Measurements from ENCODE around the gene BAG3. TPM values are rescaled to one million over a fixed set of nuclear protein-coding genes. Genes with fewer than 3 reads are reported as not detected.

BAG3 gene
- total RNA-seq, 2 experiments from 2014 or later = 13.4 to 14.3 TPM

GRCh38 chr10:119609516-119609915 is 41.7 kb upstream of the BAG3 start:
- intact Hi-C loops (cut with micrococcal nuclease) = no loop called here
- H3K36me3 Mint-ChIP-seq (ENCODE audit: low read depth) = no peaks in the 10 kb centered on the region
- ChIA-PET CTCF (interaction anchor here (2.6 kb wide), 1 partner anchor 44 kb away, joined by 11 read pairs; no protein-coding TSS in a partner anchor), POLR2A (no interaction called here)
- no peaks in the 10 kb centered on the region for H3K4me1 Mint-ChIP-seq (ENCODE audit: low read depth)
- no peak overlapping the region for H3K27ac Mint-ChIP-seq
- H3K4me3 Mint-ChIP-seq = no peak overlapping the region
- H3K9me3 Mint-ChIP-seq = peaks cover 2% of the 10 kb centered on the region
- DNase-seq (no peak), ATAC-seq (no peak)
- peaks cover 1% of the 10 kb centered on the region for H3K27me3 Mint-ChIP-seq
- TF ChIP-seq CTCF (IDR thresholded peaks at IDR 0.05) = no peak

DNA sequence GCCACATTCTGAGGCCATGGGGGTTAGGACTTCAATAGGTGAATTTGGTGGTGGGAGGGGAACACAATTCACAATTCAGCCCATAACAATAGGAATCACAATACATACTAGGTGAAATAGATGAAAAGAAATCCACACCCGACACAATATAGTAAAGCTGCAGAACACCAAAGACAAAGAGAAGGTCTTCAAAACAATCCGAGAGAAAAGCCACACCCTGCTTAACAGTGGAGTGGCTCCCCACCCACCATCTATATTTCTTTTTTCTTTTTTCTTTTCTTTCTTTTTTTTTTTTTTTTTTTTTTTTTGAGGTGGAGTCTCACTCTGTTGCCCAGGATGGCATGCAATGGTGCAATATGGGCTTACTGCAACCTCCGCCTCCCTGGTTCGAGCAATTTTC is 39.7 kb upstream of the BAG3 start:
- POLR2A ChIA-PET = no interaction called here
- DNase-seq = no peak

GRCh38 chr10:119613741-119614140 is 37.4 kb upstream of the BAG3 start:
- TF ChIP-seq CTCF (IDR thresholded peaks at IDR 0.05) = no peak
- peaks cover 1% of the 10 kb centered on the region for H3K27me3 Mint-ChIP-seq
- peaks cover 2% of the 10 kb centered on the region for H3K9me3 Mint-ChIP-seq
- ATAC-seq (no peak), DNase-seq (no peak)
- ChIA-PET POLR2A (interaction anchor here (1.1 to 1.2 kb wide), 2 partner anchors 14 to 80 kb away, joined by 3 to 7 read pairs; no protein-coding TSS in a partner anchor), CTCF (interaction anchor here (1.5 to 2.1 kb wide), 2 partner anchors 30 to 73 kb away, joined by 4 to 6 read pairs; no protein-coding TSS in a partner anchor)
- intact Hi-C loops (cut with micrococcal nuclease) = no loop called here
- no peak overlapping the region for H3K27ac Mint-ChIP-seq
- H3K4me3 Mint-ChIP-seq = no peak overlapping the region
- no peaks in the 10 kb centered on the region for H3K4me1 Mint-ChIP-seq (ENCODE audit: low read depth)
- no peaks in the 10 kb centered on the region for H3K36me3 Mint-ChIP-seq (ENCODE audit: low read depth)

More for the DNA sequence above, 39.7 kb upstream of the BAG3 start:
- Mint-ChIP-seq H3K27me3 (peaks cover 1% of the 10 kb centered on the region), H3K4me3 (no peak overlapping the region), H3K4me1 (ENCODE audit: low read depth) (no peaks in the 10 kb centered on the region), H3K27ac (no peak overlapping the region), H3K9me3 (peaks cover 2% of the 10 kb centered on the region), H3K36me3 (ENCODE audit: low read depth) (no peaks in the 10 kb centered on the region)
- TF ChIP-seq CTCF (IDR thresholded peaks at IDR 0.05) = no peak
- intact Hi-C loops (cut with micrococcal nuclease) = no loop called here
- CTCF ChIA-PET = interaction anchor here (2.4 kb wide), 1 partner anchor 9 kb away, joined by 6 read pairs; no protein-coding TSS in a partner anchor
- ATAC-seq = no peak

DNA sequence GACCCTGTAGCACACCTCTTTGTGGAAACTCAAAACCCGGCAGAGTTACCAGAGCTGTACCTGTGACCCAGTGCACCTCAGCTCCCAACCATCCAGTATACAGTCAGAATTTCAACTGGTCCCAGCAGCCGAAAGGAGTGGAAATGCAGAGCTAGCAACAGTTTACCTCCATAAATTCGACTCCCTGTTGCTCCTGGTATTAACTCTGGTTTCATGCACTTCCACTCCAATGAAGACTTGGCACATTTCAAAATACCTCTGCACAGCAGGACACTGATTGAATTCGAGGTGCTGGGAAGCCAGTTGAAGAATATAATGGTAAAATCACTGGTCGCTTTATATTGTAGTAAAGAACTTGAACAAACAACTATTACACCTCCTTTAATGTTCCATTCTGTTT is 36.5 kb upstream of the BAG3 start:
- DNase-seq (no peak), ATAC-seq (no peak)
- Mint-ChIP-seq H3K9me3 (peaks cover 2% of the 10 kb centered on the region), H3K27ac (no peak overlapping the region), H3K4me3 (no peak overlapping the region), H3K36me3 (ENCODE audit: low read depth) (no peaks in the 10 kb centered on the region), H3K27me3 (peaks cover 1% of the 10 kb centered on the region), H3K4me1 (ENCODE audit: low read depth) (no peaks in the 10 kb centered on the region)
- POLR2A ChIA-PET = interaction anchor here (1.2 kb wide), 1 partner anchor 13 kb away, joined by 7 read pairs; no protein-coding TSS in a partner anchor
- CTCF ChIA-PET = interaction anchor here (1.5 to 2.1 kb wide), 2 partner anchors 29 to 72 kb away, joined by 4 to 6 read pairs; no protein-coding TSS in a partner anchor
- TF ChIP-seq CTCF (IDR thresholded peaks at IDR 0.05) = no peak
- intact Hi-C loops (cut with micrococcal nuclease) = no loop called here

GRCh38 chr10:119616882-119617570 is 34.2 kb upstream of the BAG3 start:
- Mint-ChIP-seq H3K9me3 (no peaks in the 10 kb centered on the region), H3K36me3 (ENCODE audit: low read depth) (no peaks in the 10 kb centered on the region), H3K27ac (no peak overlapping the region), H3K4me1 (ENCODE audit: low read depth) (peaks cover 8% of the 10 kb centered on the region), H3K27me3 (no peaks in the 10 kb centered on the region), H3K4me3 (no peak overlapping the region)
- peak; percentile 17 for DNase-seq
- intact Hi-C loops (cut with micrococcal nuclease) = no loop called here
- ATAC-seq = no peak
- CTCF ChIA-PET = interaction anchor here (1.0 to 2.1 kb wide), 4 partner anchors 11 to 133 kb away, joined by 3 to 5 read pairs (median 4); no protein-coding TSS in a partner anchor
- no peak for TF ChIP-seq CTCF (IDR thresholded peaks at IDR 0.05)
- POLR2A ChIA-PET = no interaction called here
